ENCODE data around the gene CAMK2D. TPM values are rescaled to one million over a fixed set of nuclear protein-coding genes. Genes with fewer than 3 reads are reported as not detected.

The CAMK2D gene
- total RNA-seq, 6 donors from 2014 or later: 41.0 to 75.8 (median 51.9) TPM

DNA sequence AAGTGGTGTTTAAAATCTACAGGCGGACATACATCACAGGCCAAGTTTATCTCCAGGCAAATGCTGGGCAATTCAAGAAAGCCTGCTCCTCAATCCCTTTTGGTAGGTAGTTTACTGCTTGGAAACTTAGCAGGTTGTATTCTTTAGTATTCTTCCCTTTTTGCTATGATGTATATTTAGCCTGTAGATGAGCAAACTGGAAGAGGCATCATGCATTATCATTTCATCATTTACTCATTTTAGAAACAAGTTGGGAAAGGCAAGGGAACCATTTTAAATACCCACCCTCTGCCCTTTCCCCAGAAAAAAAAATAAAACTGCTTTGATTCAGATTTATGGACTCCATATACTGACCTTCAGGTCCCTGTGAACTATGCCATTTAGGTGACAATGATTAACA is 213.2 kb downstream of the CAMK2D start:
- Histone ChIP-seq H3K36me3 (no peaks in the 10 kb centered on the region), H3K9me3 (no peaks in the 10 kb centered on the region), H3K4me3 (no peak overlapping the region), H3K4me1 (peaks cover 9 to 21% (median 13%) of the 10 kb centered on the region in 4 donors), H3K27ac (peak overlapping the region; percentile 56 to 75 (median 72)), H3K27me3 (no peaks in the 10 kb centered on the region)
- DNase-seq: no peak
- ATAC-seq (ENCODE audit: low FRiP score in 2 of 2): no peak
- 80 to 100% methylated on average over 1 of the region's 1 CpG for WGBS, 2 donors
- TF ChIP-seq POLR2A (IDR thresholded peaks at IDR 0.05) (no peak), POLR2AphosphoS5 (IDR thresholded peaks at IDR 0.05) (no peak), EP300 (IDR thresholded peaks at IDR 0.05) (no peak)
- TF ChIP-seq, protein P1, sequence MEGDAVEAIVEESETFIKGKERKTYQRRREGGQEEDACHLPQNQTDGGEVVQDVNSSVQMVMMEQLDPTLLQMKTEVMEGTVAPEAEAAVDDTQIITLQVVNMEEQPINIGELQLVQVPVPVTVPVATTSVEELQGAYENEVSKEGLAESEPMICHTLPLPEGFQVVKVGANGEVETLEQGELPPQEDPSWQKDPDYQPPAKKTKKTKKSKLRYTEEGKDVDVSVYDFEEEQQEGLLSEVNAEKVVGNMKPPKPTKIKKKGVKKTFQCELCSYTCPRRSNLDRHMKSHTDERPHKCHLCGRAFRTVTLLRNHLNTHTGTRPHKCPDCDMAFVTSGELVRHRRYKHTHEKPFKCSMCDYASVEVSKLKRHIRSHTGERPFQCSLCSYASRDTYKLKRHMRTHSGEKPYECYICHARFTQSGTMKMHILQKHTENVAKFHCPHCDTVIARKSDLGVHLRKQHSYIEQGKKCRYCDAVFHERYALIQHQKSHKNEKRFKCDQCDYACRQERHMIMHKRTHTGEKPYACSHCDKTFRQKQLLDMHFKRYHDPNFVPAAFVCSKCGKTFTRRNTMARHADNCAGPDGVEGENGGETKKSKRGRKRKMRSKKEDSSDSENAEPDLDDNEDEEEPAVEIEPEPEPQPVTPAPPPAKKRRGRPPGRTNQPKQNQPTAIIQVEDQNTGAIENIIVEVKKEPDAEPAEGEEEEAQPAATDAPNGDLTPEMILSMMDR (IDR thresholded peaks at IDR 0.05): no peak

DNA sequence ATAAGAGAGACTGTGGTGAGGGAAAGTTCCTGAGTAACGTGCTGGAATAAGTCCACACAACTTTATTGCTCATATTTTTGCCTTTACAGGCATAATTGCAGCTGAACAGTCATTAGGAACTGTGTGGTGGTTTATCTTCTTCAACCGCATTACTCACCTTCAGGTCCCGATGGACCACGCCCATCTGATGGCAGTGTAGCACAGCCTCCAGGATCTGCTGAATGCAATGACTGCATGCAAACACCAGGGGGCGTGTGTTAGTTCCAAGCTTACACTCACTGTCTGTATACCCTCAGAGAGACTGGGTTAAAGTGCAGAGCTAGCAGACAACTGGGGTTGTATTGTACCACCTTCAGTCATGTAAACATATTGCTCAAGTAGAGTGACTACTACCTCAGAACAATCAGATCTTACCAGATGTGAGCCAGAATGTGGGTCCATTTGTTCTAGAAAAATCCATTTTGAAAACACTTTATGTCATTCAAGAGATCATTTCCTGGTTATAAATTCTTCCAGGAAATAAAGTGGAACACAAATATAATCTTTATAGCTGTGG is 214.0 kb downstream of the CAMK2D start:
- peaks cover 9 to 21% (median 13%) of the 10 kb centered on the region in 4 donors for H3K4me1 ChIP-seq
- H3K36me3 ChIP-seq: no peaks in the 10 kb centered on the region
- no peak overlapping the region for H3K4me3 ChIP-seq
- TF ChIP-seq EP300 (IDR thresholded peaks at IDR 0.05) (peak in 2 of 4 donors; percentile 19 to 31), POLR2A (IDR thresholded peaks at IDR 0.05) (peak in 1 of 4 donors; percentile 21), POLR2AphosphoS5 (IDR thresholded peaks at IDR 0.05) (peak; percentile 57 to 76)
- TF ChIP-seq, protein P1 (IDR thresholded peaks at IDR 0.05): peak; percentile 92 to 97 (median 96)
- peak overlapping the region; percentile 56 to 75 (median 72) for H3K27ac ChIP-seq
- H3K27me3 ChIP-seq: no peaks in the 10 kb centered on the region
- DNase-seq: peak in 1 of 2 donors; percentile 96
- no peaks in the 10 kb centered on the region for H3K9me3 ChIP-seq
- peak; percentile 97 to 99 for ATAC-seq (ENCODE audit: low FRiP score in 2 of 2)
- WGBS, 2 donors: 12 to 15% methylated on average over 5 of the region's 5 CpGs

DNA sequence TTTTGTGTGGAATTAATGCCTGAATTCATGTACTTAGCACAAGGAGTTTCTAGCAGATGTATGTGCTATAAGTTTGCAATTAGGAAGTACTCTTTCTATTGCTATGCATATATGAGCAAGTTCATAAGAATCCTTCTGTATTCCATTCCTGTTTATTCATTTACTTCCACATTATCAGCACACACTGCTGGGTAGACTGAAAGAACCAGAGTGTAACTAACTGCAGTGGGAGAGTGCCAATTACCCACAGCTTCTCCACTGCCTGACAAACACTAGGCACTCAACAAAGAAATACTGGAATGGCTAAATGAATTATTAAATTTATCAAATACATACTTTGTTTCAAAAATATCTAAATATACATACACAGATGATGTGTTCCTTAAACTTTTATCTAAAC is 219.6 kb downstream of the CAMK2D start:
- Histone ChIP-seq H3K4me1 (peaks cover 0 to 8% (median 0%) of the 10 kb centered on the region in 4 donors), H3K9me3 (no peaks in the 10 kb centered on the region), H3K36me3 (no peaks in the 10 kb centered on the region), H3K27ac (no peak overlapping the region), H3K27me3 (no peaks in the 10 kb centered on the region), H3K4me3 (no peak overlapping the region)
- DNase-seq (no peak), ATAC-seq (ENCODE audit: low FRiP score in 2 of 2) (no peak)
- TF ChIP-seq, protein P1 (IDR thresholded peaks at IDR 0.05): no peak
- TF ChIP-seq POLR2AphosphoS5 (IDR thresholded peaks at IDR 0.05) (no peak), EP300 (IDR thresholded peaks at IDR 0.05) (no peak), POLR2A (IDR thresholded peaks at IDR 0.05) (no peak)

DNA sequence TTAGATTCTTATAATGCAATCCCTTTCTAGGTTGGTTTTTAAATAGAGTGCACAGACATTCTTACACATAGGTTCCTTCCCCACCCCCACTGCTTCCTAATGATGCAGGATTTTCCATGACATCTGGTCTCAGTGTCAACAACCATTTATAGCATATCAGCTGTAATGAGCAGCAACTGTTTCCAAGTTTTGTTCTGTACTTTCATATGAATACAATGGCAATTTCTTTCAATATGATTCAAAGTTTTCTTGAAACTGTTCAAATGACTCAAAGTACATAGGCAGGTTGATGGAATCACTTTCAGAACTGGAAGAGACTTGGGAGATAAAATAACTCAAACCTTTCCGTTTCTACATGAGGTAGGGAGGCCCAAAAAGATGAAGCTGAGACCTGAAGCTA is 220.7 kb downstream of the CAMK2D start:
- Histone ChIP-seq H3K36me3 (no peaks in the 10 kb centered on the region), H3K4me3 (no peak overlapping the region), H3K27me3 (no peaks in the 10 kb centered on the region), H3K27ac (no peak overlapping the region), H3K4me1 (peaks cover 0 to 8% (median 0%) of the 10 kb centered on the region in 4 donors), H3K9me3 (no peaks in the 10 kb centered on the region)
- no peak for ATAC-seq (ENCODE audit: low FRiP score in 2 of 2)
- WGBS, 2 donors: 84 to 89% methylated on average over 1 of the region's 1 CpG
- DNase-seq: no peak
- TF ChIP-seq EP300 (IDR thresholded peaks at IDR 0.05): peak in 1 of 4 donors; percentile 31
- TF ChIP-seq POLR2AphosphoS5 (IDR thresholded peaks at IDR 0.05): no peak

DNA sequence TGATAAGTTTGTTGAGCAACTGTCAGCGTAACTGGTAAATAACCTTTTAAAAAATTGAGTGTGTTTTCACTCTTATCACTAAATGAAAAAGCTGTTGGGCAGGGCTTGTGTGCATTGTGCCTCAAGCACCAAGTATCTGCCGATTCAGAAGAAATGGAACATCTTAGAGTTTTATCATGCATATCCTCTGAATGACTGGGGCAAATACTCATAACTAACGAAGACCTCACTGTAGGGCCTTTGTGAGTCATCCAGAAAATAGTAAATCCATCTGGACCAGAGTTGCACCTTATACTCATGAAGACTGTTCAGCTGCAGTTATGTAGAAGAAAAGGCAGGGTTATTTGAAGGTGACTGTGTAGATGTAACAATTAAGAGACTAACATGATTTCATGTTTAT is 222.1 kb downstream of the CAMK2D start:
- TF ChIP-seq POLR2AphosphoS5 (IDR thresholded peaks at IDR 0.05) (no peak), POLR2A (IDR thresholded peaks at IDR 0.05) (no peak), EP300 (IDR thresholded peaks at IDR 0.05) (no peak)
- TF ChIP-seq, protein P1 (IDR thresholded peaks at IDR 0.05): no peak
- H3K4me3 ChIP-seq: no peak overlapping the region
- peaks cover 0 to 8% (median 0%) of the 10 kb centered on the region in 4 donors for H3K4me1 ChIP-seq
- H3K36me3 ChIP-seq: no peaks in the 10 kb centered on the region
- ATAC-seq (ENCODE audit: low FRiP score in 2 of 2) (no peak), DNase-seq (no peak)
- no peaks in the 10 kb centered on the region for H3K27me3 ChIP-seq
- H3K9me3 ChIP-seq: no peaks in the 10 kb centered on the region
- no peak overlapping the region for H3K27ac ChIP-seq
- WGBS, 2 donors: 62 to 77% methylated on average over 3 of the region's 3 CpGs
